ENCODE results near the gene SPECC1L.
"Not testable (repeated sequence)": the region's sequence is repeated elsewhere in the genome, so short reads cannot be mapped to it uniquely, and the experiment has no call there.

The SPECC1L gene

DNA sequence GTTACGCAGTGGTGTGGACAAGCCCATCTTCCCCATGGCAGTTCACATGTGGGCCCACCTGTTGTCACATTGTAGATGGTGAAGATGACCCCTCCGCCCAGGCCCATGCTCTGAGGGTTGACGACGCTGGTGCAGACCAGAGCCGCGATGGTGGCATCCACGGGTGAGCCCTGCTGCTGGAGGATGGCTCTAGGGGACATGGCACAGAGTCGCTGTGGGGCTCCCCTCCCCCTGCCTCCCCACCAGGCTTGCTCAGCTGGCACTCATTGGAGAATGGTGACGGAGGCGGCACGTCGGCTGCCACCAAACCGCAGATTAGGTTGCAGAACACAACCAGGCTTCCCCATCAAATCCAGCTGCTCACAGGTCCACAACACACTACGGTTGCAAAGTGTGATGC, 36.8 kb upstream of the SPECC1L start:
- Histone ChIP-seq H3K9me3 (no peaks in the 10 kb centered on the region), H3K36me3 (peaks cover 0 to 22% (median 6%) of the 10 kb centered on the region in 3 donors), H3K4me3 (no peak overlapping the region), H3K27ac (no peak overlapping the region), H3K4me1 (no peaks in the 10 kb centered on the region), H3K27me3 (no peaks in the 10 kb centered on the region)
- DNase-seq, result no peak
- intact Hi-C loops (cut with DNase I; ENCODE audit: low total_unique reads), result no loop called here
- TF ChIP-seq CTCF (IDR thresholded peaks at IDR 0.05), result no peak

DNA sequence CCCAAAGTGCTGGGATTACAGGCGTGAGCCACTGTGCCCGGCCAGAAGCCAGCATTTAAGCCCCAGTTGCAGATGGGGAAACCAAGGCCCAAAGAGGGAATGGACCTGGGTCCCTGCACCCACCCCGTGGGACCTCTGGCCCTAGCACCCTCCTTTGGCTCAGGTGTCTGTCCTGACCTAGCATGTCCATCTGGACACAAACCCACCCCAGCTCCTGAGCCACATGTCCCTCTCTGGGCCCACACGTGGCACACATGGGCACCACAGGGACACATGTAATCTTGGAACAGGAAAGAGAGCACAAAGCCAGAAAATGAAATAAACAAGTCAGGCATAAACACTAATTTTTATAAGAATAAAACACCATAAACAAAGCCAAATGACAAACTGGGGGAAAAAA, 35.3 kb upstream of the SPECC1L start:
- intact Hi-C loops (cut with DNase I; ENCODE audit: low total_unique reads), result no loop called here

DNA sequence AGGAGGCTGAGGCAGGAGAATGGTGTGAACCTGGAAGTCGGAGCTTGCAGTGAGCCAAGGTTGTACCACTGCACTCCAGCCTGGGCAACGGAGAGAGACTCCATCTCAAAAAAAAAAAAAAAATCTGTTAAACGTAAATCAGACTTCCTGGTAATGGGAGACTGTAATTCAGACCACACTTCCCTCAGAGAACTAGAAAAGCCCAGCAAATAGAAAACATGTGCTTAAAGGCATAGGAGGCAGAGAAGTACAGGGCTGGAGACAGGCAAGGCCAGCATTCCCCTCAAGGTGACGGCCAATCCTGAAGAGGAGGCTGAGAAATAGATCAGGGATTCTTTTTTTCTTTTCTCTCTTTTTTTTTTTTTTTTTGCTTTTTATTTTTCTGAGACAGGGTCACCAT, 34.0 kb upstream of the SPECC1L start:
- no peak overlapping the region for H3K27ac ChIP-seq
- DNase-seq, result no peak
- H3K27me3 ChIP-seq, result no peaks in the 10 kb centered on the region
- intact Hi-C loops (cut with DNase I; ENCODE audit: low total_unique reads), result no loop called here
- no peak for TF ChIP-seq CTCF (IDR thresholded peaks at IDR 0.05)
- H3K36me3 ChIP-seq, result peaks cover 0 to 18% (median 0%) of the 10 kb centered on the region in 3 donors
- H3K9me3 ChIP-seq, result no peaks in the 10 kb centered on the region
- H3K4me1 ChIP-seq, result no peaks in the 10 kb centered on the region
- H3K4me3 ChIP-seq, result no peak overlapping the region

More for the DNA sequence above, 35.3 kb upstream of the SPECC1L start:
- no peak for DNase-seq
- no peak for TF ChIP-seq CTCF (IDR thresholded peaks at IDR 0.05)
- H3K27ac ChIP-seq, result no peak overlapping the region
- no peaks in the 10 kb centered on the region for H3K4me1 ChIP-seq
- no peaks in the 10 kb centered on the region for H3K9me3 ChIP-seq
- H3K27me3 ChIP-seq, result no peaks in the 10 kb centered on the region
- peaks cover 0 to 18% (median 0%) of the 10 kb centered on the region in 3 donors for H3K36me3 ChIP-seq
- H3K4me3 ChIP-seq, result no peak overlapping the region

DNA sequence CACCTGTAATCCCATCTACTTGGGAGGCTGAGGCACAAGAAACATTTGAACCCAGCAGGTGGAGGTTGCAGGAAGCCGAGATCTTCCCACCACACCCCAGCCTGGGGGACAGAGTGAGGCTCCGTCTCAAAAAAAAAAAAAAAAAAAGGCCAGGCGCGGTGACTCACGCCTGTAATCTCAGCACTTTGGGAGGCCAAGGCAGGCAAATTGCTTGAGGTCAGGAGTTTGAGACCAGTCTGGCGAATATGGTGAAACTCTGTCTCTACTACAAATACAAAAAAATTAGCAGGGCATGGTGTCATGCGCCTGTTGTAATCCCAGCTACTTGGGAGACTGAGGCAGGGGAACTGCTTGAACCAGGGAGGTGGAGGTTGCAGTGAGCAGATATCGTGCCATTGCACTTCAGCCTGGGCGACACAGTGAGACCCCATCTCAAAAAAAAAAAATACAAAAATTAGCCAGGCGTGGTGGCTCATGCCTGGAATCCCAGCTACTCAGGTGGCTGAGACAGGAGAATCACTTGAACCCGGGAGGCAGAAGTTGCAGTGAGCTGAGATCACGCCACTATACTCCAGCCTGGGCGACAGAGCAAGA, 32.4 kb upstream of the SPECC1L start:
- intact Hi-C loops (cut with DNase I; ENCODE audit: low total_unique reads); H3K27me3 ChIP-seq; H3K9me3 ChIP-seq; H3K27ac ChIP-seq; H3K36me3 ChIP-seq; DNase-seq; H3K4me3 ChIP-seq: not testable (repeated sequence)
- peaks cover 0 to 13% (median 10%) of the 10 kb centered on the region in 4 donors for H3K4me1 ChIP-seq

DNA sequence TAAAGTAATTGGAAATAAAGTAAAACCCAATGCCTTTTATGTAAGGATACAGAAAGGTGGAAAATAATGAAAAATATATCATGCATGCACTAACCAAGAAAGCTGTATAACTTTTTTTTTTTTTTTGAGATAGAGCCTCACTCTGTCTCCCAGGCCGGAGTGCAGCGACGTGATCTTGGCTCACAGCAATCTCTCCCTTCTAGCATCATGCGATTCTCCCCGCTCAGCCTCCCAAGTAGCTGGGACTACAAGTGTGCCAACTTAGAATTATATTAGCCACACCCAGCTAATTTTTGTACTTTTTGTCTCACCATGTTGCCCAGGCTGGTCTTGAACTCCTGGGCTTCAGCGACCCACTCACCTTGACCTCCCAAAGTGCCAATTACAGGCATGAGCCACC, 30.2 kb upstream of the SPECC1L start:
- no peaks in the 10 kb centered on the region for H3K9me3 ChIP-seq
- no peaks in the 10 kb centered on the region for H3K36me3 ChIP-seq
- H3K27ac ChIP-seq, result no peak overlapping the region
- intact Hi-C loops (cut with DNase I; ENCODE audit: low total_unique reads), result no loop called here
- H3K4me3 ChIP-seq, result no peak overlapping the region
- H3K27me3 ChIP-seq, result no peaks in the 10 kb centered on the region
- no peak for TF ChIP-seq CTCF (IDR thresholded peaks at IDR 0.05)
- H3K4me1 ChIP-seq, result peaks cover 0 to 35% (median 25%) of the 10 kb centered on the region in 4 donors
- DNase-seq, result peak in 1 of 2 donors; percentile 34

DNA sequence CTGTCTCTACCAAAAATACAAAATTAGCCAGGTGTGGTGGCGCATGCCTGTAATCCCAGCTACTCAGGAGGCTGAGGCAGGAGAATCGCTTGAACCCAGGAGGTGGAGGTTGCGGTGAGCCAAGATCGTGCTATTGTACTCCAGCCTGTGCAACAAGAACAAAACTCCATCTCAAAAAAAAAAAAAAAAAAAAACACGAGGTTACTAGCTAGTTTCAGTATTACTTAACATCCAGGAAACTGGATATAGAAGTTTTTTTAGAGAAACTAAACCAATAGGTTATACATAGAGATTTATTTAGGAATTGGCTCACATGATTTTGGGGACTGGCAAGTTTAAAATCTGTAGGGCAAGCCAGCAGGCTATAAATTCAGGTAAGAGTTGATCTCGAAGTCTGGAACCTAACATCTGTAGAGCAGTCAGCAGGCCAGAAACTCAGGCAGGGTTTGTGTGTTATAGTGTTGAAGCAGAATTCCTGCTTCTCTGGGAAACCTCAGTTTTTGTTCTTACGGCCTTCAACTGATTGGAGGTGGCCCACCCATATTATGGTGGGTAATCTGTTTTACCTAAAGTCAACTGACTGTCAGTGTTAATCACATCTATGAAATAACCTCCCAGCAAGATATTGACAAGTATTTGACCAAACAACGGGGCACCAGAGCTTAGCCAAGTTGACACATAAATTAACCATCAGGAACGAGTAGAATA, 29.5 kb upstream of the SPECC1L start:
- H3K9me3 ChIP-seq; H3K27me3 ChIP-seq; intact Hi-C loops (cut with DNase I; ENCODE audit: low total_unique reads); DNase-seq; H3K4me3 ChIP-seq; H3K36me3 ChIP-seq; H3K27ac ChIP-seq: not testable (repeated sequence)
- peaks cover 0 to 43% (median 30%) of the 10 kb centered on the region in 4 donors for H3K4me1 ChIP-seq

DNA sequence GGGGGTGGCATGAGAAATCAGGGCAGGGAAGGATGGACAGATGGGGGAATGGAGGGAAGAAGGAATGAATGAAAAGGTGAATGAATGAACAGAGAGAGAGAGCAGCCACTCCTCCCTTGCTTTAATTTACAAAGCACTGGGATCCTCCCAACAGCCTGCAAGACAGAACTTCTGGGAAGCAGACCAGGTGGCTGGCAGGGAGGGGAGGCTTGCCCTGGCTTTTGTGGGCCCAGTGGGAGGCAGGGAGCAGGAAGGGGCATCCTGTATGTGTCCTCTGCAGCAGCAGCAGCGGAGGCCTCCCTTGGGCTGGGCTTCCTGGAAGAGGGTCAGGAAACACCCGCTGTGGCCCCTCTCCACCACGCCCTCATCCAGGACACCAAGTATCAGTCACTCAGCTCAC, 27.2 kb upstream of the SPECC1L start:
- intact Hi-C loops (cut with DNase I; ENCODE audit: low total_unique reads); H3K27me3 ChIP-seq; H3K36me3 ChIP-seq; H3K9me3 ChIP-seq: not testable (repeated sequence)
- Histone ChIP-seq H3K27ac (peak overlapping the region in 1 of 2 donors; percentile 92), H3K4me1 (peaks cover 0 to 61% (median 47%) of the 10 kb centered on the region in 4 donors), H3K4me3 (peak overlapping the region; percentile 47 to 57)
- peak in 1 of 2 donors; percentile 66 for DNase-seq
